ENCODE data around the gene TBC1D22A.
"Not testable (repeated sequence)": the region's sequence is repeated elsewhere in the genome, so short reads cannot be mapped to it uniquely, and the experiment has no call there.

DNA sequence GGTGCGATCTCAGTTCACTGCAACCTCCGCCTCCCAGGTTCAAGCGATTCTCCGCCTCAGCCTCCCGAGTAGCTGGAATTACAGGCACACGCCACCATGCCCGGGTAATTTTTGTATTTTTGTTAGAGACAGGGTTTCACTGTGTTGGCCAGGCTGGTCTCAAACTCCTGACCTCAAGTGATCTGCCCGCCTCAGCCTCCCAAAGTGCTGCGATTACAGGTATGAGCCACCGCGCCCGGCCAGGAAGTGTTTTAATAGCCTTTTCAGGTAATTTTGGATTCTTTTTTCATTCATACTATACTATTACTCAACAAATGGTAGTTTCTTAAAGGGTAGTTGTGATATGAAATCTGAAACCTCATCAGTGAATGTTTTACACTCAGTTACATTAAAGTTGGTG, 216.2 kb downstream of the TBC1D22A start:
- TF ChIP-seq POLR2AphosphoS5, POLR2A, EP300 (IDR thresholded peaks at IDR 0.05): not testable (repeated sequence)
- TF ChIP-seq, protein P1, sequence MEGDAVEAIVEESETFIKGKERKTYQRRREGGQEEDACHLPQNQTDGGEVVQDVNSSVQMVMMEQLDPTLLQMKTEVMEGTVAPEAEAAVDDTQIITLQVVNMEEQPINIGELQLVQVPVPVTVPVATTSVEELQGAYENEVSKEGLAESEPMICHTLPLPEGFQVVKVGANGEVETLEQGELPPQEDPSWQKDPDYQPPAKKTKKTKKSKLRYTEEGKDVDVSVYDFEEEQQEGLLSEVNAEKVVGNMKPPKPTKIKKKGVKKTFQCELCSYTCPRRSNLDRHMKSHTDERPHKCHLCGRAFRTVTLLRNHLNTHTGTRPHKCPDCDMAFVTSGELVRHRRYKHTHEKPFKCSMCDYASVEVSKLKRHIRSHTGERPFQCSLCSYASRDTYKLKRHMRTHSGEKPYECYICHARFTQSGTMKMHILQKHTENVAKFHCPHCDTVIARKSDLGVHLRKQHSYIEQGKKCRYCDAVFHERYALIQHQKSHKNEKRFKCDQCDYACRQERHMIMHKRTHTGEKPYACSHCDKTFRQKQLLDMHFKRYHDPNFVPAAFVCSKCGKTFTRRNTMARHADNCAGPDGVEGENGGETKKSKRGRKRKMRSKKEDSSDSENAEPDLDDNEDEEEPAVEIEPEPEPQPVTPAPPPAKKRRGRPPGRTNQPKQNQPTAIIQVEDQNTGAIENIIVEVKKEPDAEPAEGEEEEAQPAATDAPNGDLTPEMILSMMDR (IDR thresholded peaks at IDR 0.05): not testable (repeated sequence)

All from upper lobe of left lung (tissue), 4 donors.